Esophagus muscularis mucosa (tissue), 3 donors: ENCODE measurements around the gene IGF1R.

Experiments used
- EP300 ChIP-seq: sonication (generic); formaldehyde crosslinking; IDR thresholded peaks from one replicate; pipeline ENCODE4 v1.6.1; 2017; ENCODE audit warnings: antibody characterized with exemption
- POLR2A ChIP-seq: fragments of 450-650 bp; IDR thresholded peaks from one replicate; pipeline ENCODE4 v1.6.1; 2017; ENCODE audit warnings: antibody characterized with exemption, moderate library complexity, mild to moderate bottlenecking, low read depth
- POLR2AphosphoS5 ChIP-seq, 2 donors: sonication (generic); formaldehyde crosslinking; IDR thresholded peaks; one replicate each; pipeline ENCODE4 v1.6.1; 2017; ENCODE audit warnings: antibody characterized with exemption in 2 of 2

- TF ChIP-seq EP300 (no peak), POLR2AphosphoS5 (IDR thresholded peaks at IDR 0.05) (no peak), POLR2A (no peak)
These were observed 67.1 kb downstream of the IGF1R start for GRCh38 chr15:98715401-98715800.
